PFSK-1 (cell line): Measurements from ENCODE around the gene GNG13.

ENCODE experiments used
- POLR2AphosphoS5 ChIP-seq: IDR thresholded peaks from 2 replicates; pipeline ENCODE4 v1.6.1; 2012; ENCODE audit warnings: low read depth, mild to moderate bottlenecking, control low read depth, low read length, moderate library complexity
- SIN3A ChIP-seq: IDR thresholded peaks from 2 replicates; pipeline ENCODE4 v1.6.1; 2012; ENCODE audit warnings: mild to moderate bottlenecking, low read length, moderate library complexity, borderline replicate concordance; ENCODE audit not compliant: insufficient read depth
- TAF1 ChIP-seq: IDR thresholded peaks from 2 replicates; pipeline ENCODE4 v1.6.1; 2012; ENCODE audit warnings: low read length, control low read depth, borderline replicate concordance; ENCODE audit not compliant: insufficient read depth
- TF ChIP-seq, protein P1 (sequence below), 2 experiments: IDR thresholded peaks; 2 replicates each; pipeline versions ENCODE4 v1.6.1 to v1.8.0; 2011 to 2012; ENCODE audit warnings: low read depth in 2 of 2, low read length in 2 of 2, control low read depth in 1 of 2, inconsistent platforms in 1 of 2, mild to moderate bottlenecking in 1 of 2, moderate library complexity in 1 of 2; ENCODE audit not compliant: insufficient read depth in 1 of 2

DNA sequence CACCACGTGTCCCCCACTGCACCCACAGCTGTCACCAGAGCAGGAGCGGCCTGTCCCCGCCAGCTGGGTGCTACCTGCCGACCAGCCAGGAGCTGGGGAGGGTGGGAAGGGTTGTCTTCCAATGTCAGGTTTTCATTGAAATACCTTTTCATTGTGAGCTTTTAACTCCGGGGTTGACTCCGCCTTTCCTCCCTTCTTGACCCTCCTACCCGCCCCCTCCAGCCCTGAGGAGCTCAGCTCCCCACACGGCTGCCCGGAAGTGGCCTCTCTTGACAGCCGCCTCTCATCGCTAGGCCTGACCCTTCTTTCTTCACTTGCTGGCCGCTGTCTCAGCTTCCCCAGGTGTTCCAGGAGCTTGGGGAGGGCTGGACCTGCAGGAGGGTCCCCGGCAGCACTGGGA lies 21.2 kb upstream of the GNG13 start:
- TF ChIP-seq POLR2AphosphoS5: no peak
- TF ChIP-seq, protein P1, sequence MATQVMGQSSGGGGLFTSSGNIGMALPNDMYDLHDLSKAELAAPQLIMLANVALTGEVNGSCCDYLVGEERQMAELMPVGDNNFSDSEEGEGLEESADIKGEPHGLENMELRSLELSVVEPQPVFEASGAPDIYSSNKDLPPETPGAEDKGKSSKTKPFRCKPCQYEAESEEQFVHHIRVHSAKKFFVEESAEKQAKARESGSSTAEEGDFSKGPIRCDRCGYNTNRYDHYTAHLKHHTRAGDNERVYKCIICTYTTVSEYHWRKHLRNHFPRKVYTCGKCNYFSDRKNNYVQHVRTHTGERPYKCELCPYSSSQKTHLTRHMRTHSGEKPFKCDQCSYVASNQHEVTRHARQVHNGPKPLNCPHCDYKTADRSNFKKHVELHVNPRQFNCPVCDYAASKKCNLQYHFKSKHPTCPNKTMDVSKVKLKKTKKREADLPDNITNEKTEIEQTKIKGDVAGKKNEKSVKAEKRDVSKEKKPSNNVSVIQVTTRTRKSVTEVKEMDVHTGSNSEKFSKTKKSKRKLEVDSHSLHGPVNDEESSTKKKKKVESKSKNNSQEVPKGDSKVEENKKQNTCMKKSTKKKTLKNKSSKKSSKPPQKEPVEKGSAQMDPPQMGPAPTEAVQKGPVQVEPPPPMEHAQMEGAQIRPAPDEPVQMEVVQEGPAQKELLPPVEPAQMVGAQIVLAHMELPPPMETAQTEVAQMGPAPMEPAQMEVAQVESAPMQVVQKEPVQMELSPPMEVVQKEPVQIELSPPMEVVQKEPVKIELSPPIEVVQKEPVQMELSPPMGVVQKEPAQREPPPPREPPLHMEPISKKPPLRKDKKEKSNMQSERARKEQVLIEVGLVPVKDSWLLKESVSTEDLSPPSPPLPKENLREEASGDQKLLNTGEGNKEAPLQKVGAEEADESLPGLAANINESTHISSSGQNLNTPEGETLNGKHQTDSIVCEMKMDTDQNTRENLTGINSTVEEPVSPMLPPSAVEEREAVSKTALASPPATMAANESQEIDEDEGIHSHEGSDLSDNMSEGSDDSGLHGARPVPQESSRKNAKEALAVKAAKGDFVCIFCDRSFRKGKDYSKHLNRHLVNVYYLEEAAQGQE (IDR thresholded peaks at IDR 0.05; ENCODE audit: insufficient read depth in 1 of 2, low read depth in 2 of 2, low read length in 2 of 2): no peak
- no peak for TF ChIP-seq TAF1
- no peak for TF ChIP-seq SIN3A
